ENCODE results near the gene SLC35F1.

Gene SLC35F1

DNA sequence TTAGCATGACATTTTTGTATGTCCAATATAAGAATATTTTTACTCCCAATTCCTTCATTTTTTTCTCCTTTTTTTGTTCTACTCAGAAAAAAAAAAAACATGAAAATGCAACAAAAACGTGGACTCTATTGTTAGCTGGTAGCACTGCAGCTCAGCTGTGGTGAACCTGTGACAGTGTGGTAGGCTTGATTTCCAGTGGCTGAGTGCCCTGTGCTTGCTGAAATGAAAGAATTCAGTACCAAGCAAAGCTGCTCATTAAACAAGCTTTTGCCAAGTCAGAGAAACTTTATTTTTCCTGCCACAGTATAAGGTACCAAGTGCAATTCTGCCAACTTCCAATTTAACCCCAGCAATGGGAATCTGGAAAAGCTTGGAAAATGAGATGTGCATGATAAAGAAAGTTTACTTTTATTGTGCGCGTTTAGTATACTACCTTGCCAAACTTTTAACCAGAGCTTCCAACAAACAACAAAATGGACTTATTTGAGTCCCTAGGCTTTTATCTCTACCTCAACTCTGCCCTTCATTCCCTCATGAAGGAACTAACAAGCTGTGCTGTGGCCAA lies 215.2 kb downstream of the SLC35F1 start:
- H3K4me3 ChIP-seq (ENCODE audit: low read length): no peak overlapping the region
- 86% methylated on average over 3 of the region's 3 CpGs for WGBS
- H3K9ac ChIP-seq (ENCODE audit: low read depth, low read length): no peak overlapping the region
- peaks cover 3% of the 10 kb centered on the region; the same call in 1 of the 2 replicates for H3K4me1 ChIP-seq (ENCODE audit: insufficient read depth, low read length)
- no peaks in the 10 kb centered on the region for H3K9me3 ChIP-seq (ENCODE audit: insufficient read depth, low read depth, low read length)
- H3K36me3 ChIP-seq (ENCODE audit: insufficient read depth, low read length): no peaks in the 10 kb centered on the region
- H3K27me3 ChIP-seq (ENCODE audit: insufficient read depth, low read length): no peaks in the 10 kb centered on the region
- H3K27ac ChIP-seq (ENCODE audit: low read depth, low read length): no peak overlapping the region

DNA sequence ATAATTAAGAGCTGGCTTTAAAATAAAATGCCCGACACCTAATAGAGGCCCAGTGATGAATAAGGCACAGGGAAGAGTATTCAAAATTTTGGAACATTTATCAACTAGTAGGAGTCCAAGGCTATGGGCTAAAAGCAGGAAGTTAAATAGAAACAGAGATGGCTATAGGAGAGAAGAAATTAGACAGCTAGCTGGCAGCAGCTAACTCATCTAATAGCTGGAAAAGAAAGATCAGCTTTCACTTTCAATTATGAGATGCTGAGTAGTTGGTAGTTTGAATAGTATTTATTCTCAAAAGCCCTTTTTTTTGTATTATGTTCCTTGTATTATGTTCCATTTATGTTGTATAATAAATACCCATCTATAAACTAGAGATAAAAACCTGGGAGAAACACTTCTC lies 215.7 kb downstream of the SLC35F1 start:
- Histone ChIP-seq H3K4me3 (ENCODE audit: low read length) (no peak overlapping the region), H3K36me3 (ENCODE audit: insufficient read depth, low read length) (no peaks in the 10 kb centered on the region), H3K27me3 (ENCODE audit: insufficient read depth, low read length) (no peaks in the 10 kb centered on the region), H3K27ac (ENCODE audit: low read depth, low read length) (no peak overlapping the region), H3K4me1 (ENCODE audit: insufficient read depth, low read length) (peaks cover 3% of the 10 kb centered on the region; the same call in 1 of the 2 replicates), H3K9me3 (ENCODE audit: insufficient read depth, low read depth, low read length) (no peaks in the 10 kb centered on the region), H3K9ac (ENCODE audit: low read depth, low read length) (no peak overlapping the region)
- 100% methylated on average over 1 of the region's 1 CpG for WGBS

DNA sequence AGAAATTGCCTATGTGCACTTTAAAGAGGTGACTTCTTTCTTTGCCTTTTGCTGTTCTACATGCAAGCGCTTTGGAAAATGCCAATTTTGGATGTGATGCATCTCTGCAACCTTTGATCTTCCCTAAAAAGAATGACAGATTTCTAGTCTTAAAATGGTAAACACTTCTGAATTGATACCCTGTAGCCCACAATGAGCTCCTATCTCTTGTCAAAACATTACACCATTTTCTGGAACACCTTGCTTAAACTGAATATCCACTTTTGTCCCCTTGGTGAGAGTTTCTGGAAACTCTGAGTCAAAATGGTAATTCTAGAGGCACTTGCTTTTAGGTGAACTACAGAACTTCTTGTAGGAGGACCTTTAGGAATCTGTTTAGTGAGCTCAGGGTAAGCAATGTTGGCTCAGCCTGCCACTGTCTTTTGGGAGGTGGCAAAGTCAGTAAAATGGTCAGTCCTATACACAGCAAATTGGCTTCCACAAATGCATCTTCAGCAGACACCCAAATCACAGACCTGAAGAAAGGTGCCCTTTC lies 216.5 kb downstream of the SLC35F1 start:
- 94% methylated on average over 1 of the region's 1 CpG for WGBS
- Histone ChIP-seq H3K4me1 (ENCODE audit: insufficient read depth, low read length) (peaks cover 3% of the 10 kb centered on the region; the same call in 1 of the 2 replicates), H3K36me3 (ENCODE audit: insufficient read depth, low read length) (no peaks in the 10 kb centered on the region), H3K9me3 (ENCODE audit: insufficient read depth, low read depth, low read length) (no peaks in the 10 kb centered on the region), H3K4me3 (ENCODE audit: low read length) (no peak overlapping the region), H3K27ac (ENCODE audit: low read depth, low read length) (no peak overlapping the region), H3K9ac (ENCODE audit: low read depth, low read length) (no peak overlapping the region), H3K27me3 (ENCODE audit: insufficient read depth, low read length) (no peaks in the 10 kb centered on the region)

DNA sequence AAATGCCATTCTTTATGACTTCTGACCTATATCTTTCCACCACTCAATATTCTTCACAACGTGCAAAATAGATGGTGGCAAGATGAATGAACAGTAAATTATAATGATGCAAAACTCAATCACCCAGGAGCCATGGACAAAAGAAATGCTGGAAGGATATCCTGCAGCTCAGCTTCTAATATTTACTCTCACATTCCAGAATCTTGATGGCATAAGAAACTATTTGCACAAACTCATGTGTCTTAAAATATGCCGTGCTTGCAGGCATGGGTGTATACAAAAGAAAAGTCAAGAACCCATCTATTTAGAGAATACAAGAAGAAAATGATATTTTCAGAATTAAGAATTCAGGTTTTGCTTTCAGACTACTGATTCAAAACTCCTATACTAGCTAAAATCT lies 217.8 kb downstream of the SLC35F1 start:
- WGBS: 100% methylated on average over 1 of the region's 2 CpGs
- H3K27ac ChIP-seq (ENCODE audit: low read depth, low read length): no peak overlapping the region
- H3K27me3 ChIP-seq (ENCODE audit: insufficient read depth, low read length): no peaks in the 10 kb centered on the region

DNA sequence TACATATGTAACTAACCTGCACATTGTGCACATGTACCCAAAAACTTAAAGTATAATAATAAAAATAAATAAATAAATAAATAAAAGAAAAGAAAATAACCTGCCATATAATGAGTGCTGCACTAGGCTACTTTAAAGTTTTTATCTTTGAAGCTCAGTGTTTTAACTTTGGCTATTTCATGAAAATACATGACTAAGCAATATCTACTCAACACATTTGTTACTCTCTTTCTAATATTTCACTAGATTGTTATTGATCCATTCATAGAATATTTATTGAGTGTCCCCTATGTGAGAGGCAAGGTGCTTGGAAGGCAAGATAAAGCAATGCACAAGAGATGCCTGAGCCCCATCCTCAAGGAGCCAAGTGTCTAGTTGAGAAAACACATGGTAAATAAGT lies 221.7 kb downstream of the SLC35F1 start:
- Histone ChIP-seq H3K4me1 (ENCODE audit: insufficient read depth, low read length) (no peaks in the 10 kb centered on the region), H3K9me3 (ENCODE audit: insufficient read depth, low read depth, low read length) (no peaks in the 10 kb centered on the region), H3K9ac (ENCODE audit: low read depth, low read length) (no peak overlapping the region), H3K36me3 (ENCODE audit: insufficient read depth, low read length) (no peaks in the 10 kb centered on the region), H3K27me3 (ENCODE audit: insufficient read depth, low read length) (no peaks in the 10 kb centered on the region), H3K27ac (ENCODE audit: low read depth, low read length) (no peak overlapping the region), H3K4me3 (ENCODE audit: low read length) (no peak overlapping the region)

More for the DNA sequence above, 217.8 kb downstream of the SLC35F1 start:
- no peak overlapping the region for H3K4me3 ChIP-seq (ENCODE audit: low read length)
- H3K36me3 ChIP-seq (ENCODE audit: insufficient read depth, low read length): no peaks in the 10 kb centered on the region
- H3K9me3 ChIP-seq (ENCODE audit: insufficient read depth, low read depth, low read length): no peaks in the 10 kb centered on the region
- H3K9ac ChIP-seq (ENCODE audit: low read depth, low read length): no peak overlapping the region
- H3K4me1 ChIP-seq (ENCODE audit: insufficient read depth, low read length): peaks cover 3% of the 10 kb centered on the region; the same call in 1 of the 2 replicates

DNA sequence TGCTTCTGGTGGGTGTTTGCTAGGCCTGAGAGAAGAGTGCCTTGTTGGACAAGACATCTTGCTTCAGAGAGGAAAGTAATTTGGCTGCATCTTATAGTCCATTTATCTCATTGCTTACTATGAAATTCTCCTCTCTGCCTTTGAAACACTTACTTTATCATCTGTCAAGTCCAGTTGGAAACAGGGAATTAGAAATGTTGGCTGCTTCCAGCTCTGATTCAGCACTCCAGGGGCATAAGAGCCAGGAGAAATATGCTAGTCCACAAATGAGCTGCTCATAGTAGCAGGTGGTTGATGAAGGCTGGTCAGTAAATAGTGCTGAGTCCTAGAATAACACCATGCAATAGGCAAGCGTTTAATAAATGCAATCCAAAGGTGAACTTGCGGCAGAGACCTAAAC lies 227.1 kb downstream of the SLC35F1 start:
- Histone ChIP-seq H3K4me1 (ENCODE audit: insufficient read depth, low read length) (no peaks in the 10 kb centered on the region), H3K9me3 (ENCODE audit: insufficient read depth, low read depth, low read length) (no peaks in the 10 kb centered on the region), H3K36me3 (ENCODE audit: insufficient read depth, low read length) (no peaks in the 10 kb centered on the region), H3K27ac (ENCODE audit: low read depth, low read length) (no peak overlapping the region), H3K9ac (ENCODE audit: low read depth, low read length) (no peak overlapping the region), H3K4me3 (ENCODE audit: low read length) (no peak overlapping the region), H3K27me3 (ENCODE audit: insufficient read depth, low read length) (no peaks in the 10 kb centered on the region)
- WGBS: 95% methylated on average over 2 of the region's 2 CpGs

DNA sequence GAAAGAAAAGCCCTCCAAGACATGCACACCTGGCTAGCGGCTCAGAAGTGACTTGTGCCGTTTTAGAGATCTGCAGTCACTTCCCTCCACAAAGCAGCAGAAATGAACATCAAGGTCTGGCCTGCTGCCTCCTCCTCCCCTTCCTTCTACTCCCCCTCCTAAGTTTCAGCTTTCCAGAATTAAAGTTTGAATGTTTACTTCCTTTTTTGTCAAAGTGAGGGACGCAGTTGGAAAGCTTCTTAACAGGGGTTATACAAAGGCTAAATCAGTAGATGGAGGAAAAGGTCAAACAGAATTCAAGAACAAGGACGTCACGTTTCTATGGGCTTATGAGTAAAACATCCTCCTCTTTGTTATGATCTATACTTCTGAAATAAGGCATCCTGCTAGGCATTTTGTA lies 227.7 kb downstream of the SLC35F1 start:
- H3K36me3 ChIP-seq (ENCODE audit: insufficient read depth, low read length): no peaks in the 10 kb centered on the region
- no peak overlapping the region for H3K27ac ChIP-seq (ENCODE audit: low read depth, low read length)
- no peaks in the 10 kb centered on the region for H3K27me3 ChIP-seq (ENCODE audit: insufficient read depth, low read length)
- no peaks in the 10 kb centered on the region for H3K9me3 ChIP-seq (ENCODE audit: insufficient read depth, low read depth, low read length)
- no peak overlapping the region for H3K4me3 ChIP-seq (ENCODE audit: low read length)
- no peak overlapping the region for H3K9ac ChIP-seq (ENCODE audit: low read depth, low read length)
- H3K4me1 ChIP-seq (ENCODE audit: insufficient read depth, low read length): no peaks in the 10 kb centered on the region
- WGBS: 94% methylated on average over 5 of the region's 5 CpGs

DNA sequence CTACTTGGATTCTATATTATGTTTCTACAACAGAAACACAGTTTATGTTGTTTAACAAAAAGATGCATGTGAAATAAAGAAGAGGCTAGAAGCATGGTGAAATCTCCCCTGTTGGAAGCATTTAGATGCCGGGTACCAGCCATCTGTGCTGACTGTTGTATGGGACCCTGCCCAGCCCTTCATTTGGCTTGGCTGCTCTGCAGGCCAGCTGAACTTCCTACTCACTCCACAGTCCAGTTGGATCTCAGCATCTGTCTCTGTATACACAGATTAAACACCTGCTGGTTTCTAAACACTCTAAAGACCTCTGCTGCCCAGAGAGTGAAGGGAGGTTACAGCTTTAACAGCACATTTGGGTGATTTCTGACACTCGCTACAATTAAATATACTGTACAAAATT lies 228.3 kb downstream of the SLC35F1 start:
- 96% methylated on average over 2 of the region's 2 CpGs for WGBS

DNA sequence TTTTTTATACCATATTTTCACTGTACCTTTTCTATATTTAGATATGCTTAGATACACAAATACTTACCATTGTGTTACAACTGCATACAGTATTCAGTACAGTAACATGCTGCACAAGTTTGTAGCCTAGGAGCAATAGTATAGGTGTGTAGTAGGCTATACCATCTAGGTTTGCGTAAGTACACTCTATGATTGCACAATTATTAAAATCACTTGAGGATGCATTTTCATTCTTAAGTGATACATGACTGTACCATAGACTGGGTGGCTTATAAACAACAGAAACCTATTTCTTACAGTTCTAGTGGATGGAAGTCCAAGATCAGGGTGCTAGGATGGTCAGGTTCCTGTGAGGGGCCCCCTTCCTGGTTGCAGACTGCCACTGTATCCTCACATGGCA lies 234.1 kb downstream of the SLC35F1 start:
- H3K27ac ChIP-seq (ENCODE audit: low read depth, low read length): no peak overlapping the region
- no peak overlapping the region for H3K4me3 ChIP-seq (ENCODE audit: low read length)
- H3K27me3 ChIP-seq (ENCODE audit: insufficient read depth, low read length): no peaks in the 10 kb centered on the region
- no peaks in the 10 kb centered on the region for H3K36me3 ChIP-seq (ENCODE audit: insufficient read depth, low read length)
- no CpG with 5 or more reads among the region's 1 CpG for WGBS
- H3K4me1 ChIP-seq (ENCODE audit: insufficient read depth, low read length): peaks cover 4% of the 10 kb centered on the region; the same call in 1 of the 2 replicates
- no peak overlapping the region for H3K9ac ChIP-seq (ENCODE audit: low read depth, low read length)
- H3K9me3 ChIP-seq (ENCODE audit: insufficient read depth, low read depth, low read length): no peaks in the 10 kb centered on the region

More for the DNA sequence above, 228.3 kb downstream of the SLC35F1 start:
- Histone ChIP-seq H3K36me3 (ENCODE audit: insufficient read depth, low read length) (no peaks in the 10 kb centered on the region), H3K9ac (ENCODE audit: low read depth, low read length) (no peak overlapping the region), H3K4me3 (ENCODE audit: low read length) (no peak overlapping the region), H3K27me3 (ENCODE audit: insufficient read depth, low read length) (no peaks in the 10 kb centered on the region), H3K9me3 (ENCODE audit: insufficient read depth, low read depth, low read length) (no peaks in the 10 kb centered on the region), H3K27ac (ENCODE audit: low read depth, low read length) (no peak overlapping the region), H3K4me1 (ENCODE audit: insufficient read depth, low read length) (no peaks in the 10 kb centered on the region)

DNA sequence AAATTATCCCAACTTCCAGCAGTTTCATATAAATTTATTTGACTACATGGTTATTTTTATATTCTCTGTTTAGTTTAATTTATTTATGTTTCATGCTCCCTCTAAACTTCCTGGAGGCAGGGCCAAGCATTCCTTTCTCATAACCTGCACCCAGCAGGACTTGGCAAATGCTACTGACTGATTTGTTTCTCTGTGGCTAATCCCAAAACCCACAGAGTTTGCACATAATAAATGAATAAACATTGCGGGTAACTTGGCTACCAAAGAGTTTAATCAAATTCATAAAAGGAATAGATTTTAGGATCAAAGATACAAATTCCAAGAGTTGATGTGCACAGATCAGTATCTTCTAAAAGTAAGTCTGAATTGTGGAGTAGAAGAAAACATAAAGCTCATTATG lies 239.5 kb downstream of the SLC35F1 start:
- no peak overlapping the region for H3K4me3 ChIP-seq (ENCODE audit: low read length)

DNA sequence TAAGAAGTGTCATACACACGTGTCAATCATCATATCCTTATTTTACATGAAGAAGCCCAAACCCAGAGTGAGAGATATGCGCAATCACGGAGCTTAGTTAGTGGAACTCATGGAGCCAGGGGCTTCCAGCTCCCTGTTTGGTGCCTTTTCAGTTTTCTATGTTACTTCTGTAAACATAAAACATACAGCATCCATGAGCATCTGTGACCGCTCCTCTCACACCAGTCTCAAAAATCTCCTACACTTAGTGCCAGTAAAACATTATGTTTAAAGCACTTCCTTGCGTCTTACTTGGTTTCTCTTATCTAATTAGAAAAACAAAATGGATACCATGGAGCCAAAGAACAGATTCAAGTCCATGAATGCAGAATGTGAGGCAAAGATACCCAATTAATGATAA lies 240.4 kb downstream of the SLC35F1 start:
- WGBS: 96% methylated on average over 5 of the region's 5 CpGs
- Histone ChIP-seq H3K4me3 (ENCODE audit: low read length) (no peak overlapping the region), H3K36me3 (ENCODE audit: insufficient read depth, low read length) (no peaks in the 10 kb centered on the region), H3K27ac (ENCODE audit: low read depth, low read length) (no peak overlapping the region), H3K27me3 (ENCODE audit: insufficient read depth, low read length) (no peaks in the 10 kb centered on the region), H3K4me1 (ENCODE audit: insufficient read depth, low read length) (peaks cover 4% of the 10 kb centered on the region; the same call in 1 of the 2 replicates), H3K9me3 (ENCODE audit: insufficient read depth, low read depth, low read length) (no peaks in the 10 kb centered on the region), H3K9ac (ENCODE audit: low read depth, low read length) (no peak overlapping the region)

More for the DNA sequence above, 239.5 kb downstream of the SLC35F1 start:
- Histone ChIP-seq H3K27ac (ENCODE audit: low read depth, low read length) (no peak overlapping the region), H3K36me3 (ENCODE audit: insufficient read depth, low read length) (no peaks in the 10 kb centered on the region), H3K9me3 (ENCODE audit: insufficient read depth, low read depth, low read length) (no peaks in the 10 kb centered on the region), H3K4me1 (ENCODE audit: insufficient read depth, low read length) (peaks cover 4% of the 10 kb centered on the region; the same call in 1 of the 2 replicates), H3K27me3 (ENCODE audit: insufficient read depth, low read length) (no peaks in the 10 kb centered on the region), H3K9ac (ENCODE audit: low read depth, low read length) (no peak overlapping the region)
- no CpG with 5 or more reads among the region's 1 CpG for WGBS

DNA sequence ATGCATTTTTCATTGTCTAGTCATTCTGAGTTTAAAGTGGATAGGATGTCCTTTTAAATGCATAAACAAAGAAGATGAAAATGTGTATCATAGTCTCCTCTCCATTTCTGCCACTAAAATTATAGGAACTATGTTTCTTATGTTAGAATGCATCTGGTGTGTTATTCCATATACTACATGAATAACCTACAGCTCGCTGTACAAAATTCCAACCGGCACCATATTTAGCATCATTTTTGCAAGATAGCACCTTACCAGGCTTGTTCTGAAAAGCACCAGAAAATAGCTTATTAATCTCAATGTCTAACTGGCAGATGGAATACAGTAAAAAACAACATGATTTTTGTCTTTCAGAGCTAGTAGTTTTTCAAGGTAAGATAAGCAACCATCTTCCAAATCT lies 241.5 kb downstream of the SLC35F1 start:
- WGBS: 100% methylated on average over 2 of the region's 2 CpGs
- H3K4me1 ChIP-seq (ENCODE audit: insufficient read depth, low read length): peaks cover 4% of the 10 kb centered on the region; the same call in 1 of the 2 replicates
- H3K9ac ChIP-seq (ENCODE audit: low read depth, low read length): no peak overlapping the region
- no peaks in the 10 kb centered on the region for H3K36me3 ChIP-seq (ENCODE audit: insufficient read depth, low read length)
- H3K27me3 ChIP-seq (ENCODE audit: insufficient read depth, low read length): no peaks in the 10 kb centered on the region
- H3K27ac ChIP-seq (ENCODE audit: low read depth, low read length): no peak overlapping the region
- no peak overlapping the region for H3K4me3 ChIP-seq (ENCODE audit: low read length)
- H3K9me3 ChIP-seq (ENCODE audit: insufficient read depth, low read depth, low read length): no peaks in the 10 kb centered on the region
